Smooth muscle cell (in vitro differentiated cells): ENCODE measurements around the gene OSBPL8. TPM values are rescaled to one million over a fixed set of nuclear protein-coding genes. Genes with fewer than 3 reads are reported as not detected.

Experiments used
- DNase-seq: peaks from one replicate; lab custom pipeline; 2025; ENCODE audit not compliant: unreplicated experiment; lab: John Stamatoyannopoulos, UW
- H2AFZ ChIP-seq: fragments of 200-600 bp; sonication (generic); 2 replicates; pipeline ENCODE4 v1.6.0; 2016; ENCODE audit warnings: antibody characterized with exemption, low read depth, mild to moderate bottlenecking
- H3F3A ChIP-seq: fragments of 200-600 bp; sonication (generic); 2 replicates; pipeline ENCODE4 v1.6.0; 2017; ENCODE audit warnings: antibody characterized with exemption, low read depth
- H3K27ac ChIP-seq: fragments of 200-600 bp; sonication (generic); 2 replicates; pipeline ENCODE4 v1.5.1; 2016; ENCODE audit warnings: low read depth, mild to moderate bottlenecking
- H3K27me3 ChIP-seq: fragments of 200-600 bp; sonication (generic); 2 replicates; pipeline ENCODE4 v1.6.1; 2016; ENCODE audit warnings: low read depth, mild to moderate bottlenecking
- H3K36me3 ChIP-seq: fragments of 200-600 bp; sonication (generic); 2 replicates; pipeline ENCODE4 v1.5.1; 2016; ENCODE audit warnings: low read depth
- H3K4me1 ChIP-seq: fragments of 200-600 bp; sonication (generic); 2 replicates; pipeline ENCODE4 v1.5.1; 2016; ENCODE audit warnings: low read depth
- H3K4me2 ChIP-seq: fragments of 200-600 bp; sonication (generic); 2 replicates; pipeline ENCODE4 v1.6.0; 2016; ENCODE audit warnings: mild to moderate bottlenecking
- H3K4me3 ChIP-seq: fragments of 200-600 bp; sonication (generic); 2 replicates; pipeline ENCODE4 v1.5.1; 2016; ENCODE audit warnings: mild to moderate bottlenecking
- H3K79me2 ChIP-seq: fragments of 200-600 bp; sonication (generic); 2 replicates; pipeline ENCODE4 v1.6.0; 2016; ENCODE audit warnings: low read depth, mild to moderate bottlenecking
- H3K9ac ChIP-seq: fragments of 200-600 bp; sonication (generic); 2 replicates; pipeline ENCODE4 v1.6.0; 2016; ENCODE audit warnings: low read depth
- H3K9me3 ChIP-seq: fragments of 200-600 bp; sonication (generic); replicated peaks from 2 replicates; pipeline ENCODE4 v1.5.1; 2016; ENCODE audit warnings: low read depth
- H4K20me1 ChIP-seq: fragments of 200-600 bp; sonication (generic); 2 replicates; pipeline ENCODE4 v1.6.0; 2016; ENCODE audit warnings: low read depth
- CTCF ChIP-seq: fragments of 200-600 bp; sonication (generic); IDR thresholded peaks from 2 replicates; pipeline ENCODE4 v1.5.1; 2017; ENCODE audit warnings: borderline replicate concordance, mild to moderate bottlenecking, antibody characterized with exemption; ENCODE audit not compliant: insufficient read depth, poor library complexity, severe bottlenecking
- WGBS: methylation state at CpG from one replicate; pipeline ENCODE4 v1.1.7; 2016; ENCODE audit warnings: low lambda C conversion rate; 5-methylcytosine and 5-hydroxymethylcytosine counted together
- polyA plus RNA-seq: library from polyadenylated mRNA; unstranded; fragments of >200 nt; fragmentation: Nextera tagmentation; extraction: Ambion mirVana; gene quantifications from 2 replicates; pipeline ENCODE4 v1.2.1, GENCODE V29; 2016
- total RNA-seq: library from RNA; depleted of rRNA; stranded (reverse); fragments of >200 nt; gene quantifications from 2 replicates; pipeline ENCODE4 v1.2.3, GENCODE V29; 2014

The OSBPL8 gene
- total and polyA plus RNA-seq, 2 experiments from 2014 or later: 32.0 to 108 TPM

GRCh38 chr12:76348079-76348901, 211.3 kb downstream of the OSBPL8 start, which contains the start of gene BBS10:
Gene BBS10, minus strand, starts transcription at chr12:76348415. Its CDS starts 57 bp downstream, at chr12:76348358.
- Histone ChIP-seq H4K20me1 (no peaks in the 10 kb centered on the region), H3K36me3 (no peaks in the 10 kb centered on the region), H2AFZ (peak within 1 kb of the TSS; percentile 90), H3K4me1 (peaks cover 15% of the 10 kb centered on the region), H3K9ac (peak within 1 kb of the TSS; percentile 72), H3K27me3 (no peaks in the 10 kb centered on the region), H3F3A (peaks cover 3% of the 10 kb centered on the region), H3K4me2 (peak within 1 kb of the TSS; percentile 90), H3K27ac (peak within 1 kb of the TSS; percentile 53), H3K9me3 (no peaks in the 10 kb centered on the region), H3K4me3 (peak within 1 kb of the TSS; percentile 94), H3K79me2 (peaks cover 25% of the 10 kb centered on the region)
- TF ChIP-seq CTCF: peak; percentile 36
- DNase-seq: peak; percentile 55
- WGBS: 4% methylated on average over 49 of the region's 49 CpGs

DNA sequence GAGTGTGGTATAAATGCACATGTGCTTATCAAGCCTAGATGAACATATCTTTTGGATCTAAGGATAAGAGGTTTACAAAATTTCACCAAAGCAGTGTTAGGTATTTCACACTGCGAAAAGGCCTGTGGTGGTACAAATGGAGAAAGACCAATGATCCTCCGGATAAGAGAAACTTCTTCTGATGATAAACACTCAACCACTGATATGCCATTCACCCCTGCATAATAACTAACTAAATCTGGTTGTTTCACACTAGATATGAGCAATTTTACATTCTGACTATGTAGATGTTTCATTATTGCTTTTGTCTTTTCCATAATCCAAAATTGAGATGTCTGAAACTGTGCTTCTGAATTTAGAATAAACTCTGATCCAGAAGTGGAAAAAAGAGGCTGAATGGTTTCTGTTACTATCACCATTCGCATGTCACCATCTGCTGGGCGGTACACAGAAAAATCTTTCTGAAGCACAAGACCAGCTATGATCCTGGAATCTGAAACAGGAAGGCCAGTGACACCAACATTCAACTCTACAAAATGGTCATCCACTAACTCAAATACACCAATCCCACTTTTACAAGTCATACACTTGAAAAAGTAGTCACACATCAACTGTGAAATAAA, 212.7 kb downstream of the OSBPL8 start:
- Histone ChIP-seq H3K4me3 (peak overlapping the region; percentile 94), H3F3A (peaks cover 3% of the 10 kb centered on the region), H3K27ac (peak overlapping the region; percentile 53), H3K4me1 (peaks cover 15% of the 10 kb centered on the region), H3K4me2 (peak overlapping the region; percentile 90), H3K9ac (peak overlapping the region; percentile 72), H2AFZ (no peak overlapping the region), H4K20me1 (no peaks in the 10 kb centered on the region), H3K9me3 (no peaks in the 10 kb centered on the region), H3K36me3 (no peaks in the 10 kb centered on the region), H3K27me3 (no peaks in the 10 kb centered on the region), H3K79me2 (peaks cover 25% of the 10 kb centered on the region)
- TF ChIP-seq CTCF: peak; percentile 27
- 63% methylated on average over 4 of the region's 4 CpGs for WGBS
- no peak for DNase-seq

DNA sequence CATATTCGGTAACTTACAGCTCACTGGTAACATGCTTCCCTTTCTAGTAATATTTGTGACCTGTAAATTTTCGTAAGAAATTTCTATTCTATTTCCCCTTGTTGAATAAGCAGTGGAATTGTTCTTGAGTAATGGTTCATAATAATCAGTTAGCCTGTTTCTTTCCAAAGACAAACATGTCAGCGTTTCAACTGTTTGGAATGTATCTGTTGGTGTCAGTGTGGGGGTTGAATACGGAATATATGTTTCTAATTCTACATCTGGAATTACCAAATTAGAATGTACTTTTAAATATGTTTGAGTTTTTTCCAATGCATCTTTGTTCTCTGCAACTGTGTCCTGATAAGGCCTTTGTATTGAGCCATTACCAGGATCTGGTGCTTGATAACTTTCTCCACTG, 213.3 kb downstream of the OSBPL8 start:
- peaks cover 15% of the 10 kb centered on the region for H3K4me1 ChIP-seq
- H2AFZ ChIP-seq: no peak overlapping the region
- peaks cover 3% of the 10 kb centered on the region for H3F3A ChIP-seq
- no peak for TF ChIP-seq CTCF
- no peaks in the 10 kb centered on the region for H3K36me3 ChIP-seq
- H3K9ac ChIP-seq: no peak overlapping the region
- H4K20me1 ChIP-seq: no peaks in the 10 kb centered on the region
- peak overlapping the region; percentile 11 for H3K4me2 ChIP-seq
- no peak overlapping the region for H3K4me3 ChIP-seq
- H3K9me3 ChIP-seq: no peaks in the 10 kb centered on the region
- WGBS: 85% methylated on average over 4 of the region's 4 CpGs
- H3K27me3 ChIP-seq: no peaks in the 10 kb centered on the region
- DNase-seq: no peak
- no peak overlapping the region for H3K27ac ChIP-seq
- peaks cover 25% of the 10 kb centered on the region for H3K79me2 ChIP-seq
